ENCODE data around the gene CTSD.

Gene CTSD

GRCh38 chr11:1776944-1777715 lies 13.4 kb upstream of the CTSD start:
- no peak overlapping the region for H3K27ac ChIP-seq (ENCODE audit: low read depth, low read length)
- H3K4me3 ChIP-seq (ENCODE audit: low read depth in 1 of 2, low read length in 2 of 2) = no peak overlapping the region
- no peaks in the 10 kb centered on the region for H3K36me3 ChIP-seq (ENCODE audit: control insufficient read depth in 1 of 2, insufficient read depth in 2 of 2, low read length in 2 of 2)
- H3K4me1 ChIP-seq (ENCODE audit: control insufficient read depth in 1 of 2, insufficient read depth in 2 of 2, low read length in 2 of 2) = peaks cover 12 to 16% of the 10 kb centered on the region in 2 donors
- peaks cover 0 to 4% of the 10 kb centered on the region in 2 donors for H3K27me3 ChIP-seq (ENCODE audit: control insufficient read depth in 1 of 2, insufficient read depth in 2 of 2, low read length in 2 of 2)
- H3K9ac ChIP-seq (ENCODE audit: low read depth in 1 of 2, low read length in 2 of 2) = no peak overlapping the region
- H3K9me3 ChIP-seq (ENCODE audit: control insufficient read depth in 1 of 2, low read length in 2 of 2) = no peaks in the 10 kb centered on the region

GRCh38 chr11:1776331-1776851 lies 12.7 kb upstream of the CTSD start:
- no peak overlapping the region for H3K9ac ChIP-seq (ENCODE audit: low read depth in 1 of 2, low read length in 2 of 2)
- no peak overlapping the region for H3K4me3 ChIP-seq (ENCODE audit: low read depth in 1 of 2, low read length in 2 of 2)
- H3K9me3 ChIP-seq (ENCODE audit: control insufficient read depth in 1 of 2, low read length in 2 of 2) = no peaks in the 10 kb centered on the region
- H3K27ac ChIP-seq (ENCODE audit: low read depth, low read length) = no peak overlapping the region
- no peaks in the 10 kb centered on the region for H3K36me3 ChIP-seq (ENCODE audit: control insufficient read depth in 1 of 2, insufficient read depth in 2 of 2, low read length in 2 of 2)
- H3K27me3 ChIP-seq (ENCODE audit: control insufficient read depth in 1 of 2, insufficient read depth in 2 of 2, low read length in 2 of 2) = peaks cover 0 to 4% of the 10 kb centered on the region in 2 donors
- H3K4me1 ChIP-seq (ENCODE audit: control insufficient read depth in 1 of 2, insufficient read depth in 2 of 2, low read length in 2 of 2) = peaks cover 15% of the 10 kb centered on the region in 2 donors

GRCh38 chr11:1774886-1775285 lies 11.2 kb upstream of the CTSD start:
- Histone ChIP-seq H3K36me3 (ENCODE audit: control insufficient read depth in 1 of 2, insufficient read depth in 2 of 2, low read length in 2 of 2) (no peaks in the 10 kb centered on the region), H3K4me1 (ENCODE audit: control insufficient read depth in 1 of 2, insufficient read depth in 2 of 2, low read length in 2 of 2) (peaks cover 17% of the 10 kb centered on the region in 2 donors), H3K4me3 (ENCODE audit: low read depth in 1 of 2, low read length in 2 of 2) (no peak overlapping the region)

GRCh38 chr11:1773994-1774550 lies 10.3 kb upstream of the CTSD start:
- Histone ChIP-seq H3K4me1 (ENCODE audit: control insufficient read depth in 1 of 2, insufficient read depth in 2 of 2, low read length in 2 of 2) (peaks cover 19 to 21% of the 10 kb centered on the region in 2 donors), H3K36me3 (ENCODE audit: control insufficient read depth in 1 of 2, insufficient read depth in 2 of 2, low read length in 2 of 2) (no peaks in the 10 kb centered on the region), H3K27ac (ENCODE audit: low read depth, low read length) (no peak overlapping the region), H3K4me3 (ENCODE audit: low read depth in 1 of 2, low read length in 2 of 2) (no peak overlapping the region), H3K9ac (ENCODE audit: low read depth in 1 of 2, low read length in 2 of 2) (no peak overlapping the region), H3K9me3 (ENCODE audit: control insufficient read depth in 1 of 2, low read length in 2 of 2) (no peaks in the 10 kb centered on the region), H3K27me3 (ENCODE audit: control insufficient read depth in 1 of 2, insufficient read depth in 2 of 2, low read length in 2 of 2) (peaks cover 0 to 3% of the 10 kb centered on the region in 2 donors)

More at GRCh38 chr11:1774886-1775285, 11.2 kb upstream of the CTSD start:
- H3K27ac ChIP-seq (ENCODE audit: low read depth, low read length) = no peak overlapping the region
- no peaks in the 10 kb centered on the region for H3K9me3 ChIP-seq (ENCODE audit: control insufficient read depth in 1 of 2, low read length in 2 of 2)
- no peak overlapping the region for H3K9ac ChIP-seq (ENCODE audit: low read depth in 1 of 2, low read length in 2 of 2)
- peaks cover 0 to 3% of the 10 kb centered on the region in 2 donors for H3K27me3 ChIP-seq (ENCODE audit: control insufficient read depth in 1 of 2, insufficient read depth in 2 of 2, low read length in 2 of 2)

DNA sequence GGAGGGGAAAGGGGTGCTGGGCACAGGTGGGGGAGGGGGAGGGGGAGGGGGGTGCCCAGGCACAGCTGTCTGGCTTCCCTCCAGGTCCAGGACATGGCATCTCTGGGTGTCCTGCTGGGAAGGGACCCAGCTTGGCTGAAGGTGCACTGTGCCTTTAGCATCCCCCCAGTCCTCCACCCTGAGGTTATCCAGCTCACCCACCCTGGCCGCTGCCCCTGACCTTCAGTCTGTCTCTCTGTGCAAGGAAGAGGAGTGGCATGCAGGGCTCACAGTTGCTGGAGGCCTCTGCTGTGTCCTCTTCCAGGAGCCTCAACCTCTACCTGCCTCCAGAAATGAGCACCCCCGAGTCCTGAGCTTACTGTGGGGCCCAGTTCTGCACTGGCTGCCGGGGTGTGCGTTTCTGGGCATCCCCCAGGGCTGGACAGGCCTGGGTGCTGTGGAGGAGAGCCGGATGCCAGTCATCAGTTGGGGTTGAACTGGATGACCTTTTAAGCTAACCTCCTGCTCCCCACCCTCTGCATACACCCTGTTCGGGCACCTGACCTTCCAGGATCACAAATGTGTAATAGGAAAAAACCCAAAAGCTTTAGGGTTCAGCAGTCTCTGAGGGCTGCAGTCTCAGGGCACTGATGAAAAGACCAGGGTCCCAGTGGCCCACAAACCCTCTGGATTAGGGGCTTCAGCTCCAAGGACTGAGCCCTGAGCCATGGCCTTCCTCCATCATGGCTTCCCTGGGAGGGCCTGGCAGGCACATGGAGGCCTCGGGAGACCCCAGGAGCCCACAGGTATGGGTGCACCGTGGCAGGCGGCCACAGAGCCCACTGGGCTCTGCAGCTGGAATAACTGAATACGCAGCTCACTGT lies 9.6 kb upstream of the CTSD start:
- no peak overlapping the region for H3K27ac ChIP-seq (ENCODE audit: low read depth, low read length)
- H3K4me1 ChIP-seq (ENCODE audit: control insufficient read depth in 1 of 2, insufficient read depth in 2 of 2, low read length in 2 of 2) = peaks cover 23 to 25% of the 10 kb centered on the region in 2 donors
- H3K36me3 ChIP-seq (ENCODE audit: control insufficient read depth in 1 of 2, insufficient read depth in 2 of 2, low read length in 2 of 2) = no peaks in the 10 kb centered on the region
- no peak overlapping the region for H3K9ac ChIP-seq (ENCODE audit: low read depth in 1 of 2, low read length in 2 of 2)
- H3K9me3 ChIP-seq (ENCODE audit: control insufficient read depth in 1 of 2, low read length in 2 of 2) = no peaks in the 10 kb centered on the region
- H3K27me3 ChIP-seq (ENCODE audit: control insufficient read depth in 1 of 2, insufficient read depth in 2 of 2, low read length in 2 of 2) = peaks cover 0 to 3% of the 10 kb centered on the region in 2 donors
- no peak overlapping the region for H3K4me3 ChIP-seq (ENCODE audit: low read depth in 1 of 2, low read length in 2 of 2)

DNA sequence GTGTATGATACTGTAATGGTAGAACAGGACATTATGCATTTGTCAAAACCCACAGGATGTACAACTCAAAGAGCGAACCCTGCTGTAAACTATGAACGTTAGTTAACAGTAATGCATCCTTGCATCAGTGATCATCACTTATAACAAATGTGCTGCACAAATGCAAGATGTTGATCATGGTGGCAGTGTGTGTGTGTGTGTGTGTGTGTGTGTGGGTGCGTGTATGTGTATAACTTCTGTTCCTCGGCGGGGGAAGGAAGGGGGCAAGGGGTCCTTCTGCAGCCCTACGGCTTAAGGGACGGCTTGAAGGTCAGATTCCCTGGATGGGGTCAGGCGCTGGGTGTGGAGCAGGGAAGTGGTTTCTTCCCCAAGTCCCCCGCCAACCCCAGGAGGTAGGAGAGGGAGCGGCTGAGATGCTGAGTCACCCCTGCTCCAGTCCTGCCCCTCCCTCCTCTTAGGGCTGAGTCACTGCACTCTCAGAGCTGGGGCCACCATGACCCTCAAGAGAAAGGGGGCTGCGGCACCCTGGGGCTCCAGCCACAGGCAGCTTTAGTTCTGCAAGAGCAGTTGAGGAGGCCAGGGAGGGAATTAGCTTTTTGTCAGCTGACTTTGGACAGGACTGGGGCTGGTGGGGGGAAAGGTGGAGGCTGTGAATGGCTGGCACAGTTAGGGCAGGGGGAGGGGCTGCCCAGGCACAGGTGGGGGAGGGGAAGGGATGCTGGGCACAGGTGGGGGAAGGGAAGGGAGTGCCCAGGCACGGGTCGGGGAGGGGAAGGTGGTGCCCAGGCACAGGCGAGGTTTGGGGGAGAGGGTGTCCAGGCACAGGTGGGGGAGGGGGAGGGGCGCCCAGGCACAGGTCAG lies 8.8 kb upstream of the CTSD start:
- H3K36me3 ChIP-seq (ENCODE audit: control insufficient read depth in 1 of 2, insufficient read depth in 2 of 2, low read length in 2 of 2) = no peaks in the 10 kb centered on the region
- H3K27ac ChIP-seq (ENCODE audit: low read depth, low read length) = no peak overlapping the region
- peaks cover 23 to 25% of the 10 kb centered on the region in 2 donors for H3K4me1 ChIP-seq (ENCODE audit: control insufficient read depth in 1 of 2, insufficient read depth in 2 of 2, low read length in 2 of 2)
- H3K27me3 ChIP-seq (ENCODE audit: control insufficient read depth in 1 of 2, insufficient read depth in 2 of 2, low read length in 2 of 2) = peaks cover 0 to 3% of the 10 kb centered on the region in 2 donors
- H3K4me3 ChIP-seq (ENCODE audit: low read depth in 1 of 2, low read length in 2 of 2) = peak overlapping the region; percentile 19 to 53
- no peak overlapping the region for H3K9ac ChIP-seq (ENCODE audit: low read depth in 1 of 2, low read length in 2 of 2)
- no peaks in the 10 kb centered on the region for H3K9me3 ChIP-seq (ENCODE audit: control insufficient read depth in 1 of 2, low read length in 2 of 2)

GRCh38 chr11:1771700-1772099 lies 8.0 kb upstream of the CTSD start:
- Histone ChIP-seq H3K9me3 (ENCODE audit: control insufficient read depth in 1 of 2, low read length in 2 of 2) (no peaks in the 10 kb centered on the region), H3K9ac (ENCODE audit: low read depth in 1 of 2, low read length in 2 of 2) (no peak overlapping the region), H3K4me1 (ENCODE audit: control insufficient read depth in 1 of 2, insufficient read depth in 2 of 2, low read length in 2 of 2) (peaks cover 23 to 25% of the 10 kb centered on the region in 2 donors), H3K27ac (ENCODE audit: low read depth, low read length) (no peak overlapping the region), H3K27me3 (ENCODE audit: control insufficient read depth in 1 of 2, insufficient read depth in 2 of 2, low read length in 2 of 2) (peaks cover 0 to 3% of the 10 kb centered on the region in 2 donors), H3K36me3 (ENCODE audit: control insufficient read depth in 1 of 2, insufficient read depth in 2 of 2, low read length in 2 of 2) (no peaks in the 10 kb centered on the region), H3K4me3 (ENCODE audit: low read depth in 1 of 2, low read length in 2 of 2) (no peak overlapping the region)

GRCh38 chr11:1771273-1771672 lies 7.5 kb upstream of the CTSD start:
- Histone ChIP-seq H3K36me3 (ENCODE audit: control insufficient read depth in 1 of 2, insufficient read depth in 2 of 2, low read length in 2 of 2) (no peaks in the 10 kb centered on the region), H3K9me3 (ENCODE audit: control insufficient read depth in 1 of 2, low read length in 2 of 2) (no peaks in the 10 kb centered on the region), H3K27me3 (ENCODE audit: control insufficient read depth in 1 of 2, insufficient read depth in 2 of 2, low read length in 2 of 2) (peaks cover 0 to 3% of the 10 kb centered on the region in 2 donors), H3K4me1 (ENCODE audit: control insufficient read depth in 1 of 2, insufficient read depth in 2 of 2, low read length in 2 of 2) (peaks cover 23 to 25% of the 10 kb centered on the region in 2 donors), H3K27ac (ENCODE audit: low read depth, low read length) (no peak overlapping the region), H3K4me3 (ENCODE audit: low read depth in 1 of 2, low read length in 2 of 2) (no peak overlapping the region), H3K9ac (ENCODE audit: low read depth in 1 of 2, low read length in 2 of 2) (no peak overlapping the region)

- Histone ChIP-seq H3K4me1 (ENCODE audit: control insufficient read depth in 1 of 2, insufficient read depth in 2 of 2, low read length in 2 of 2) (peaks cover 23 to 25% of the 10 kb centered on the region in 2 donors), H3K9me3 (ENCODE audit: control insufficient read depth in 1 of 2, low read length in 2 of 2) (no peaks in the 10 kb centered on the region), H3K36me3 (ENCODE audit: control insufficient read depth in 1 of 2, insufficient read depth in 2 of 2, low read length in 2 of 2) (no peaks in the 10 kb centered on the region), H3K4me3 (ENCODE audit: low read depth in 1 of 2, low read length in 2 of 2) (no peak overlapping the region), H3K27ac (ENCODE audit: low read depth, low read length) (no peak overlapping the region), H3K9ac (ENCODE audit: low read depth in 1 of 2, low read length in 2 of 2) (no peak overlapping the region), H3K27me3 (ENCODE audit: control insufficient read depth in 1 of 2, insufficient read depth in 2 of 2, low read length in 2 of 2) (peaks cover 0 to 3% of the 10 kb centered on the region in 2 donors)
These were observed 6.8 kb upstream of the CTSD start for GRCh38 chr11:1770528-1770927.

Measured in duodenal mucosa (tissue), 2 donors.